Transverse colon (tissue), 4 donors: ENCODE measurements around the gene XKR3.
"Not testable (repeated sequence)": the region's sequence is repeated elsewhere in the genome, so short reads cannot be mapped to it uniquely, and the experiment has no call there.

ENCODE experiments used
- EP300 ChIP-seq: sonication (generic); formaldehyde crosslinking; IDR thresholded peaks from one replicate; pipeline ENCODE4 v1.6.1; 2017; ENCODE audit warnings: antibody characterized with exemption, low read depth
- POLR2A ChIP-seq: fragments of 450-650 bp; IDR thresholded peaks from one replicate; pipeline ENCODE4 v1.6.1; 2016; ENCODE audit warnings: antibody characterized with exemption, mild to moderate bottlenecking, moderate library complexity
- POLR2AphosphoS5 ChIP-seq, 3 donors: sonication (generic); formaldehyde crosslinking; IDR thresholded peaks; one replicate each; pipeline ENCODE4 v1.6.1; 2016; ENCODE audit warnings: antibody characterized with exemption in 3 of 3
- TF ChIP-seq, protein P1 (sequence below), 5 experiments: fragments of 200-600 bp in 3 of 5; fragments of 450-650 bp in 2 of 5; sonication (generic) in 3 of 5; IDR thresholded peaks; 1 replicate in 2 of 5; 2 replicates in 3 of 5; pipeline ENCODE4 v1.5.1; 2016 to 2017; ENCODE audit warnings: antibody characterized with exemption in 5 of 5, inconsistent platforms in 3 of 5, mild to moderate bottlenecking in 2 of 5, moderate library complexity in 1 of 5

GRCh38 chr22:16856851-16857250, 31.6 kb upstream of the XKR3 start:
- TF ChIP-seq POLR2A; EP300; POLR2AphosphoS5 (IDR thresholded peaks at IDR 0.05): not testable (repeated sequence)
- TF ChIP-seq, protein P1, sequence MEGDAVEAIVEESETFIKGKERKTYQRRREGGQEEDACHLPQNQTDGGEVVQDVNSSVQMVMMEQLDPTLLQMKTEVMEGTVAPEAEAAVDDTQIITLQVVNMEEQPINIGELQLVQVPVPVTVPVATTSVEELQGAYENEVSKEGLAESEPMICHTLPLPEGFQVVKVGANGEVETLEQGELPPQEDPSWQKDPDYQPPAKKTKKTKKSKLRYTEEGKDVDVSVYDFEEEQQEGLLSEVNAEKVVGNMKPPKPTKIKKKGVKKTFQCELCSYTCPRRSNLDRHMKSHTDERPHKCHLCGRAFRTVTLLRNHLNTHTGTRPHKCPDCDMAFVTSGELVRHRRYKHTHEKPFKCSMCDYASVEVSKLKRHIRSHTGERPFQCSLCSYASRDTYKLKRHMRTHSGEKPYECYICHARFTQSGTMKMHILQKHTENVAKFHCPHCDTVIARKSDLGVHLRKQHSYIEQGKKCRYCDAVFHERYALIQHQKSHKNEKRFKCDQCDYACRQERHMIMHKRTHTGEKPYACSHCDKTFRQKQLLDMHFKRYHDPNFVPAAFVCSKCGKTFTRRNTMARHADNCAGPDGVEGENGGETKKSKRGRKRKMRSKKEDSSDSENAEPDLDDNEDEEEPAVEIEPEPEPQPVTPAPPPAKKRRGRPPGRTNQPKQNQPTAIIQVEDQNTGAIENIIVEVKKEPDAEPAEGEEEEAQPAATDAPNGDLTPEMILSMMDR (IDR thresholded peaks at IDR 0.05): not testable (repeated sequence)
